Astrocyte (in vitro differentiated cells and primary cell): ENCODE data around the gene SPRED1. TPM values are rescaled to one million over a fixed set of nuclear protein-coding genes. Genes with fewer than 3 reads are reported as not detected.

ENCODE experiments used
- DNase-seq: peaks from one replicate; pipeline ENCODE4 v3.0.0-alpha.2; 2010; ENCODE audit warnings: low read depth
- FAIRE-seq: peaks from 2 replicates; lab custom pipeline; 2011; peaks lifted over from hg19 to GRCh38; lab: Jason Lieb, UNC
- H2AFZ ChIP-seq: 2 replicates; pipeline ENCODE4 v1.6.0; 2012; ENCODE audit warnings: low read depth, low read length, inconsistent platforms
- H3K27ac ChIP-seq: 2 replicates; pipeline ENCODE4 v1.5.1; 2011; ENCODE audit warnings: low read depth, low read length, inconsistent platforms
- H3K27me3 ChIP-seq: 2 replicates; pipeline ENCODE4 v1.6.0; 2011; ENCODE audit warnings: low read length, inconsistent platforms; ENCODE audit not compliant: insufficient read depth
- H3K36me3 ChIP-seq: 2 replicates; pipeline ENCODE4 v1.5.1; 2011; ENCODE audit warnings: low read length, inconsistent platforms; ENCODE audit not compliant: insufficient read depth
- H3K4me1 ChIP-seq: 2 replicates; pipeline ENCODE4 v1.5.1; 2011; ENCODE audit warnings: low read length, inconsistent platforms; ENCODE audit not compliant: insufficient read depth
- H3K4me2 ChIP-seq: 2 replicates; pipeline ENCODE4 v1.6.0; 2012; ENCODE audit warnings: low read length, inconsistent platforms
- H3K4me3 ChIP-seq: 2 replicates; pipeline ENCODE4 v1.5.1; 2011; ENCODE audit warnings: low read depth, mild to moderate bottlenecking, low read length, inconsistent platforms; ENCODE audit not compliant: insufficient read depth
- H3K79me2 ChIP-seq: 2 replicates; pipeline ENCODE4 v1.6.0; 2012; ENCODE audit warnings: mild to moderate bottlenecking, low read length, inconsistent platforms; ENCODE audit not compliant: insufficient read depth
- H3K9ac ChIP-seq: 2 replicates; pipeline ENCODE4 v1.6.0; 2012; ENCODE audit warnings: mild to moderate bottlenecking, low read length, inconsistent platforms
- H3K9me3 ChIP-seq: 2 replicates; pipeline ENCODE4 v1.5.1; 2012; ENCODE audit warnings: low read depth, mild to moderate bottlenecking, low read length, inconsistent platforms; ENCODE audit not compliant: insufficient read depth
- H4K20me1 ChIP-seq: 2 replicates; pipeline ENCODE4 v1.6.0; 2012; ENCODE audit warnings: low read length, inconsistent platforms; ENCODE audit not compliant: insufficient read depth
- H3K27ac Mint-ChIP-seq: one replicate; pipeline ENCODE4 v1.8.0; 2021; ENCODE audit warnings: mild to moderate bottlenecking, mixed read lengths; ENCODE audit not compliant: unreplicated experiment
- H3K27me3 Mint-ChIP-seq: one replicate; pipeline ENCODE4 v1.8.0; 2021; ENCODE audit warnings: low read depth, mixed read lengths; ENCODE audit not compliant: unreplicated experiment
- H3K36me3 Mint-ChIP-seq: one replicate; pipeline ENCODE4 v1.8.0; 2021; ENCODE audit warnings: low read depth, mixed read lengths; ENCODE audit not compliant: unreplicated experiment
- H3K4me1 Mint-ChIP-seq: one replicate; pipeline ENCODE4 v1.8.0; 2021; ENCODE audit warnings: low read depth, mixed read lengths; ENCODE audit not compliant: unreplicated experiment
- H3K4me3 Mint-ChIP-seq: one replicate; pipeline ENCODE4 v1.8.0; 2021; ENCODE audit warnings: mild to moderate bottlenecking, moderate library complexity, mixed read lengths; ENCODE audit not compliant: unreplicated experiment
- H3K9me3 Mint-ChIP-seq: one replicate; pipeline ENCODE4 v1.8.0; 2021; ENCODE audit warnings: mild to moderate bottlenecking, mixed read lengths; ENCODE audit not compliant: unreplicated experiment
- CTCF ChIP-seq: IDR thresholded peaks from 2 replicates; pipeline ENCODE4 v1.5.1; 2011; ENCODE audit warnings: low read depth, mild to moderate bottlenecking, inconsistent platforms, low read length, moderate library complexity; ENCODE audit not compliant: insufficient read depth
- EZH2 ChIP-seq: IDR thresholded peaks from 2 replicates; pipeline ENCODE4 v1.6.1; 2012; ENCODE audit warnings: mild to moderate bottlenecking, low read length, inconsistent platforms; ENCODE audit not compliant: insufficient read depth
- total RNA-seq: library from RNA; stranded (reverse); gene quantifications from 2 replicates; pipeline ENCODE4 v1.2.1, GENCODE V29; 2021

SPRED1 gene
- total RNA-seq, 1 donor from 2014 or later, result 31.7 TPM

- Histone ChIP-seq H3K4me2 (no peak overlapping the region), H3K4me1 (no peaks in the 10 kb centered on the region), H3K27ac (no peak overlapping the region), H3K27me3 (no peaks in the 10 kb centered on the region), H3K9ac (no peak overlapping the region), H3K4me3 (no peak overlapping the region), H4K20me1 (no peaks in the 10 kb centered on the region), H3K36me3 (no peaks in the 10 kb centered on the region), H3K9me3 (no peaks in the 10 kb centered on the region), H2AFZ (no peak overlapping the region), H3K79me2 (no peaks in the 10 kb centered on the region)
- FAIRE-seq, result no peak
- no peak for TF ChIP-seq CTCF
- TF ChIP-seq EZH2, result no peak
- H3K27ac Mint-ChIP-seq, result no peak overlapping the region
- peak; percentile 29 for DNase-seq
- no peaks in the 10 kb centered on the region for H3K27me3 Mint-ChIP-seq
- no peaks in the 10 kb centered on the region for H3K36me3 Mint-ChIP-seq
- H3K9me3 Mint-ChIP-seq, result no peaks in the 10 kb centered on the region
- no peak overlapping the region for H3K4me3 Mint-ChIP-seq
- H3K4me1 Mint-ChIP-seq, result peaks cover 12% of the 10 kb centered on the region
Measured at GRCh38 chr15:38207621-38208020, 45.0 kb upstream of the SPRED1 start.

GRCh38 chr15:38208206-38208605 is 44.4 kb upstream of the SPRED1 start:
- no peaks in the 10 kb centered on the region for H3K79me2 ChIP-seq
- no peaks in the 10 kb centered on the region for H3K9me3 ChIP-seq
- no peaks in the 10 kb centered on the region for H3K36me3 ChIP-seq
- H3K4me1 ChIP-seq, result no peaks in the 10 kb centered on the region
- Mint-ChIP-seq H3K36me3 (no peaks in the 10 kb centered on the region), H3K27me3 (no peaks in the 10 kb centered on the region), H3K4me1 (peaks cover 15% of the 10 kb centered on the region), H3K9me3 (no peaks in the 10 kb centered on the region), H3K27ac (no peak overlapping the region), H3K4me3 (no peak overlapping the region)
- no peak overlapping the region for H3K9ac ChIP-seq
- no peaks in the 10 kb centered on the region for H4K20me1 ChIP-seq
- no peaks in the 10 kb centered on the region for H3K27me3 ChIP-seq
- DNase-seq, result no peak
- H3K4me2 ChIP-seq, result no peak overlapping the region
- H3K27ac ChIP-seq, result no peak overlapping the region
- TF ChIP-seq EZH2, result no peak
- TF ChIP-seq CTCF, result no peak
- H2AFZ ChIP-seq, result no peak overlapping the region
- H3K4me3 ChIP-seq, result no peak overlapping the region
- FAIRE-seq, result no peak

GRCh38 chr15:38208779-38209178 is 43.9 kb upstream of the SPRED1 start:
- no peak overlapping the region for H3K4me3 ChIP-seq
- no peak overlapping the region for H3K4me3 Mint-ChIP-seq
- TF ChIP-seq EZH2, result no peak
- no peak for TF ChIP-seq CTCF

More at GRCh38 chr15:38208779-38209178, 43.9 kb upstream of the SPRED1 start:
- Mint-ChIP-seq H3K36me3 (no peaks in the 10 kb centered on the region), H3K27ac (no peak overlapping the region), H3K27me3 (no peaks in the 10 kb centered on the region), H3K4me1 (peaks cover 15% of the 10 kb centered on the region), H3K9me3 (no peaks in the 10 kb centered on the region)
- Histone ChIP-seq H3K36me3 (no peaks in the 10 kb centered on the region), H3K27ac (no peak overlapping the region), H2AFZ (no peak overlapping the region), H4K20me1 (no peaks in the 10 kb centered on the region), H3K9me3 (no peaks in the 10 kb centered on the region), H3K4me2 (no peak overlapping the region), H3K9ac (no peak overlapping the region), H3K27me3 (no peaks in the 10 kb centered on the region), H3K4me1 (no peaks in the 10 kb centered on the region), H3K79me2 (no peaks in the 10 kb centered on the region)
- DNase-seq (no peak), FAIRE-seq (no peak)
